LNCaP clone FGC (cell line): ENCODE data around the gene MICAL2.

Experiments used
- DNase-seq: peaks from one replicate; pipeline ENCODE4 v3.0.0-alpha.2; 2011; ENCODE audit warnings: low read depth
- H3K4me3 ChIP-seq: 2 replicates; pipeline ENCODE4 v1.5.1; 2011; ENCODE audit warnings: mild to moderate bottlenecking, low read depth, low read length, control low read depth
- CTCF ChIP-seq: IDR thresholded peaks from 2 replicates; pipeline ENCODE4 v1.5.1; 2012; ENCODE audit warnings: mild to moderate bottlenecking; ENCODE audit not compliant: control insufficient read depth, insufficient read depth; ENCODE audit errors: extremely low read depth

The MICAL2 gene

GRCh38 chr11:12123273-12123672 is 12.9 kb downstream of the MICAL2 start:
- no peak for DNase-seq
- TF ChIP-seq CTCF: no peak
- H3K4me3 ChIP-seq: no peak overlapping the region

GRCh38 chr11:12123799-12124198 is 13.4 kb downstream of the MICAL2 start:
- DNase-seq: no peak
- no peak for TF ChIP-seq CTCF
- no peak overlapping the region for H3K4me3 ChIP-seq

- no peak for TF ChIP-seq CTCF
- DNase-seq: no peak
- no peak overlapping the region for H3K4me3 ChIP-seq
Measured at GRCh38 chr11:12124306-12124705, 13.9 kb downstream of the MICAL2 start.

GRCh38 chr11:12125609-12126149 is 15.3 kb downstream of the MICAL2 start:
- no peak for DNase-seq
- H3K4me3 ChIP-seq: no peak overlapping the region
- no peak for TF ChIP-seq CTCF

- DNase-seq: no peak
- TF ChIP-seq CTCF: no peak
- H3K4me3 ChIP-seq: no peak overlapping the region
Measured at GRCh38 chr11:12126344-12127019, 16.1 kb downstream of the MICAL2 start.

- H3K4me3 ChIP-seq: no peak overlapping the region
- no peak for DNase-seq
- no peak for TF ChIP-seq CTCF
Measured at GRCh38 chr11:12127206-12127898, 17.0 kb downstream of the MICAL2 start.

- DNase-seq: no peak
- H3K4me3 ChIP-seq: no peak overlapping the region
- no peak for TF ChIP-seq CTCF
Measured at GRCh38 chr11:12128301-12128751, 17.9 kb downstream of the MICAL2 start.
